ENCODE data around the gene RTP3.

DNA sequence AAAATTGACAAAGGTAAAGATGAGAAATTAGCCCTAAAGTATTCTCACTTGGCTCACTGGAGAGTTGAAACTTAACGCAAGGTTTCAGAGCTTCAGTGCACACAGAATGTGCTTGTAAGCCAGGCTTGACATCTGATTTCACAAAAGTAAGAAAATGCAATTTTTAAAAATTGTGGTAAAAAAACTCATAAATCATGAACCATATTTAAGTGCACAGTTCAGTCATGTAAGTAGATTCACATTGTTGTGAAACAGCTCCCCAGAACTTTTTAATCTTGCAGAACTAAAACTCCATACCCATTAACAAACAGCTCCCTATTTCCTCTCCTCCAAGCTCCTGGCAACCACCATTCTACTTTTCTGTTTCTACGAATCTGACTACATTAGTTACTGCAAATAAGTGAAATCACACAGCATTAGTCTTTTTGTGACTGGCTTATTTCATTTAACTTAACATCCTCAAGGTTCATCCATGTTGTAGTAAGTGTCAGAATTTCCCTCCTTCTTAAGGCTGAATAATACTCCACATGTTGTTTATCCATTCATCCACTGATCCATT is 14.5 kb downstream of the RTP3 start:
- TF ChIP-seq, protein P1, sequence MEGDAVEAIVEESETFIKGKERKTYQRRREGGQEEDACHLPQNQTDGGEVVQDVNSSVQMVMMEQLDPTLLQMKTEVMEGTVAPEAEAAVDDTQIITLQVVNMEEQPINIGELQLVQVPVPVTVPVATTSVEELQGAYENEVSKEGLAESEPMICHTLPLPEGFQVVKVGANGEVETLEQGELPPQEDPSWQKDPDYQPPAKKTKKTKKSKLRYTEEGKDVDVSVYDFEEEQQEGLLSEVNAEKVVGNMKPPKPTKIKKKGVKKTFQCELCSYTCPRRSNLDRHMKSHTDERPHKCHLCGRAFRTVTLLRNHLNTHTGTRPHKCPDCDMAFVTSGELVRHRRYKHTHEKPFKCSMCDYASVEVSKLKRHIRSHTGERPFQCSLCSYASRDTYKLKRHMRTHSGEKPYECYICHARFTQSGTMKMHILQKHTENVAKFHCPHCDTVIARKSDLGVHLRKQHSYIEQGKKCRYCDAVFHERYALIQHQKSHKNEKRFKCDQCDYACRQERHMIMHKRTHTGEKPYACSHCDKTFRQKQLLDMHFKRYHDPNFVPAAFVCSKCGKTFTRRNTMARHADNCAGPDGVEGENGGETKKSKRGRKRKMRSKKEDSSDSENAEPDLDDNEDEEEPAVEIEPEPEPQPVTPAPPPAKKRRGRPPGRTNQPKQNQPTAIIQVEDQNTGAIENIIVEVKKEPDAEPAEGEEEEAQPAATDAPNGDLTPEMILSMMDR (IDR thresholded peaks at IDR 0.05) = no peak
- TF ChIP-seq FOSL2 (IDR thresholded peaks at IDR 0.05; ENCODE audit: borderline replicate concordance, low read depth) = no peak
- TF ChIP-seq, protein P2, sequence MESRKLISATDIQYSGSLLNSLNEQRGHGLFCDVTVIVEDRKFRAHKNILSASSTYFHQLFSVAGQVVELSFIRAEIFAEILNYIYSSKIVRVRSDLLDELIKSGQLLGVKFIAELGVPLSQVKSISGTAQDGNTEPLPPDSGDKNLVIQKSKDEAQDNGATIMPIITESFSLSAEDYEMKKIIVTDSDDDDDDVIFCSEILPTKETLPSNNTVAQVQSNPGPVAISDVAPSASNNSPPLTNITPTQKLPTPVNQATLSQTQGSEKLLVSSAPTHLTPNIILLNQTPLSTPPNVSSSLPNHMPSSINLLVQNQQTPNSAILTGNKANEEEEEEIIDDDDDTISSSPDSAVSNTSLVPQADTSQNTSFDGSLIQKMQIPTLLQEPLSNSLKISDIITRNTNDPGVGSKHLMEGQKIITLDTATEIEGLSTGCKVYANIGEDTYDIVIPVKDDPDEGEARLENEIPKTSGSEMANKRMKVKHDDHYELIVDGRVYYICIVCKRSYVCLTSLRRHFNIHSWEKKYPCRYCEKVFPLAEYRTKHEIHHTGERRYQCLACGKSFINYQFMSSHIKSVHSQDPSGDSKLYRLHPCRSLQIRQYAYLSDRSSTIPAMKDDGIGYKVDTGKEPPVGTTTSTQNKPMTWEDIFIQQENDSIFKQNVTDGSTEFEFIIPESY (IDR thresholded peaks at IDR 0.05; ENCODE audit: borderline replicate concordance, low read depth) = no peak
- TF ChIP-seq, protein P3, sequence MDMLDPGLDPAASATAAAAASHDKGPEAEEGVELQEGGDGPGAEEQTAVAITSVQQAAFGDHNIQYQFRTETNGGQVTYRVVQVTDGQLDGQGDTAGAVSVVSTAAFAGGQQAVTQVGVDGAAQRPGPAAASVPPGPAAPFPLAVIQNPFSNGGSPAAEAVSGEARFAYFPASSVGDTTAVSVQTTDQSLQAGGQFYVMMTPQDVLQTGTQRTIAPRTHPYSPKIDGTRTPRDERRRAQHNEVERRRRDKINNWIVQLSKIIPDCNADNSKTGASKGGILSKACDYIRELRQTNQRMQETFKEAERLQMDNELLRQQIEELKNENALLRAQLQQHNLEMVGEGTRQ (IDR thresholded peaks at IDR 0.05; ENCODE audit: borderline replicate concordance, low read depth, low read length) = no peak
- TF ChIP-seq TAF1 (IDR thresholded peaks at IDR 0.05; ENCODE audit: borderline replicate concordance, low read depth, low read length) = no peak
- TF ChIP-seq RAD21 (IDR thresholded peaks at IDR 0.05; ENCODE audit: low read length) = no peak
- TF ChIP-seq TCF12 (IDR thresholded peaks at IDR 0.05) = no peak
- no peak for TF ChIP-seq RXRA (IDR thresholded peaks at IDR 0.05; ENCODE audit: borderline replicate concordance, low read depth)
- no peak for TF ChIP-seq EP300 (IDR thresholded peaks at IDR 0.05; ENCODE audit: borderline replicate concordance in 1 of 2, low read depth in 1 of 2, low read length in 1 of 2)
- no peak for TF ChIP-seq RFX5 (IDR thresholded peaks at IDR 0.05; ENCODE audit: low read length)
- no peak for TF ChIP-seq TEAD4 (IDR thresholded peaks at IDR 0.05; ENCODE audit: borderline replicate concordance, insufficient read depth)
- TF ChIP-seq, protein P4, sequence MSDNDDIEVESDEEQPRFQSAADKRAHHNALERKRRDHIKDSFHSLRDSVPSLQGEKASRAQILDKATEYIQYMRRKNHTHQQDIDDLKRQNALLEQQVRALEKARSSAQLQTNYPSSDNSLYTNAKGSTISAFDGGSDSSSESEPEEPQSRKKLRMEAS (IDR thresholded peaks at IDR 0.05; ENCODE audit: low read depth) = no peak
